ENCODE data around the gene CDKL2.
"Not testable (repeated sequence)": the region's sequence is repeated elsewhere in the genome, so short reads cannot be mapped to it uniquely, and the experiment has no call there.

CDKL2 gene

DNA sequence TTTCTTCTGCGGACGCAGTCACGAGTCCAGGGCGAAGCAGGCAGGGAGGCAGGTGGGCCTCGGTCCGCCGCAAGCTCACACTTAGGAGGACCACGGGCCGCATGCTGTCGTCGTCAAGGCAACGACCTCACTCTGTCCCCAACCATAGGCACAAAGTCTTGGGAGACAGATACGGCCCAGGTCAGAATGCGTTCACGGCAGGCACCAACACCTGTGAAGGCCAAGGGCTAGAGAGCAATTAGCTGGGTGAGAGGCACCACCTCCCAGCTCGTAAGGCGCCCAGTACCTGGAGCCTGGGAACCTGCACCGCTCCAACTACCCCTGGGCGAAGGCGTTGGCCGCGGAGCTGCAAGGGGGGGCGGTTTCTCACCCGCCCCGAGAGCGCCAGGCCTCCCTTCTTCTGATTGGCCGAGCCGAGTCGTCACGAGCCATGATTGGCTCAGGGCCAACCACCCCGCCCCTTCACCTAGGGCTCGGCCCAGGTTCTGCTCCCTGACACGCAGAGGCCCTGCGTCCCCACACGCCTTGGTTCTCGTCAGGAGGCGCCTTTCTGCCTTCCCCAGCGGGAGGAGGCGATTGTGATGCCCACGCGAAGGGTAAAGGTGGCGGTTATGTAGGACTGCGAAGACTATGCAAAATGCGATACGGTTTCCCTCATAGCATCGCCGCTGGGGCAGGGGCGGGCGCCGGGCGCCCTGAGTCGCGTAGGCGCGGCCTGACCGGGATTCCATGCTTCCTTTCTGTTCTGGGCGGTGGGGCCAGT is at the start of gene CDKL2:
Gene CDKL2, minus strand, starts transcription at position 355 of the 763 bp plus-strand sequence. CDS start 4,540 bp downstream, outside the sequence.
- DNase-seq (ENCODE audit: low spot score), result peak; percentile 78

DNA sequence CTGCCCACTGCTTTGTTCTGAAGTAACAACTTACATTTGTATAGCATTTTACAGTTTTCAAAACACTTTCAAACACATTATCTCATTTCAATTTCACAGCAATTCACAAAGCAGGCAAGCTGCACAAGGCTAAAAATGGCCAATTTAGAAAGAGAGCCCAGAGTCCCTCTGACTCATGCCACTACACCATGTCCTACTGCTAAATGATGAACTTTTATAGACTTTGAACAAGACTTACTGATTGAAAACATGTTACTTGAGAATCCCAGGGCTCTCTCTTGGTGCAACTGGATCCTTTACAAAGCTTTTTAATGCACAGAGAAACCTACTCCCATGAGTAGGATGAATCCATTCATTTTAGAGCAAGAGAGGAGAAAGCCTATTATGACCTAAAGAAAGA is 48.6 kb upstream of the CDKL2 start:
- DNase-seq (ENCODE audit: low spot score), result no peak

DNA sequence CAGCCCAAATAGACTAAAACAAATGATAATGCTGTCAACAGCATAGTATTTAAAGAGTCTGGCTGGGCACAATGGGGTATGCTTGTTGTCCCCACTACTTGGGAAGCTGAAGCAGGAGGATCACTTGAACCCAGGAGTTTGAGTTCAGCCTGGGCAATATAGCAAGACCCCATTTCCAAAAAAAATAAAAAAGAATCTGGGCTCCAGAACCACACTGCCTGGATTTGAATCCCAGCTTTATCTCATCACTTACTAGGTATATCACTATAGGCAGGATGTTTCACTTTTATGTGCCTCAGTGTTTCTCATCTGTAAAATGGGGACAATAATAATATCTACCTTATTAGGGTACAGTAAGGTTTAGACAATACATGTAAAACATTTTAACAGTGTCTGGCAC is 48.1 kb upstream of the CDKL2 start:
- DNase-seq (ENCODE audit: low spot score), result no peak

DNA sequence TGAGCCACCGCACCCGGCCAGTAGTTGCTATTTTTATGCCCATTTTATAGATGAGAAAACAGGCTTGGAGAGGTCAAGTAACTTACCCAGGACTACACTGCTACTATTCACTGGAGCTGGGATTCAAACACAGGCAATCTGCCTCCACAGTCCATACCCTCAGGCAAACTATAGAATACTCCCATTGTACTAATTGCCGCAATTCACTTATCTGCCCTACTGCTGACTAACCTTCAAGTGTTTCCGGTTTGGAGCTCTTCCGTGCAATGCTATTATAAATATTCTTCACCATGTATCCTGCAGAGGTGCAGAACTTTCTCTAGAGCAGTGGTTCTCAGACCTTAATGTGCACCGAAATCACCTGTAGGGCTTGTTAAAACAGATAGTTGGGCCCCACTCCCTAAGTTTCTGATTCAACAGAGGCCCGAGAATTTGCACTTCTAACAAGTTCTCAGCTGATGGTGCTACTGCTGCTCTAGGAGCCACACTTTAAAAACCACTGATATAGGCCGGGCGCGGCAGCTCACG is 44.7 kb upstream of the CDKL2 start:
- no peak for DNase-seq (ENCODE audit: low spot score)

DNA sequence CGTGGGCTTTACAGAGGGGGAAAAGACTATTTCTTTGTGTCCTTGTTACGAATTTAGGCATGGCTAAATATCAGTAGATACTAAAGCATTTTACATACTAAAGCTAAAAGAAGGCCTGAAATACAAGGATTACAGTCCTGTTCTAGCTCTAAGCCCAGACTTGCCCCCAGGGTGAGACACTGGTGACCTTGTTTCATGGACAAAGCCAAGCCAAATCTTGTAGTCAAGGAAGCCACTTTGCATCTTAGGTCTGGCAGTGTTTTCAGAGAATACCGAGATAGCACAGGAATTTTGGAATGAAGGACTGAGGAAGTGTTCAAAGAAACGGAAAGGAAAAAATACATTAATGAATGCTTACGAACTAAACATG is 43.6 kb upstream of the CDKL2 start:
- DNase-seq (ENCODE audit: low spot score), result peak; percentile 22

DNA sequence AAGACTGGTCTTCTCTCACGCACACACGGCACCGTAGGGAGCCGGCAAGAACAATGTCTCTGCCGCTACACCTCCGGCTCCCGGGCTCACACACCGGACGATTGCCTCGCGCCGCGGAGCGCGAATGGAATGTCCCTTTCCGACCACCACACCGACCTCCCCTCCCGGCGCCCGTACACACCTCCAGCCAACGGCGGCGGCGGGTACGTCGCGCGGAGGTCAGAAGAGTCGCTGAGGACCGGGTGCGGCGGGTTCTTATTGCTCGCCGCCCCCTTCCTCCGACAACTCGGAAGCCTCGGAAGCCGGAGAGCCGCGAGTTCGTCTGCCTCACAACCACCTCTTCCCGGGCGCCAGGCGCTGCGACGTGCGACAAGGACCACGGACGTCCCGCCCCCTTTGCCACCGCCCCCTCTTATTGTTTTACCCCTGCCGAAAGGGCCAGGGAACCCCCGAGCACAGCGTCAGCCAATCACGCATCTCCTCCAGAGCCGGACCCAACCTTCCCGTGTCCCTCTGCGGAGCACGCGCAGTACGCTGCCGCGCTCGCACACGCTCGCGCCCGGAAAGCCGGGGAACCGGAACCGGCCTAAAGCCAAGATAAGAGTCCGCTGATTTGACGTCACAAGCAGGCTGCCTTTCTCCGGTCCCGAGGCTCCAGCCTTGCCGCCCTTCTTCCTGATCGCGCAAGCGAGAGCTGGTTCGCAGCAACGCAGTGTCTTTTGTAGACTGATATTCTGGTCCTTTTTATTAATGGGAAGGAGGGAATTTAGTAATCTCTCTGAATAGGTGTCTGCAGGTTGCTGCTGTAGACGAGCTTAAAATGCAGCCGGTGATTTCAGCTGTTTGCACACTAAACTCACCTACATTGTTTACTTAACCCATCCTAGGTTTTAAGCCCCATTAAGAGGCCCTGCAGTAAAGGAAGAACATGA is 43.0 kb upstream of the CDKL2 start, which contains the start of gene G3BP2:
Gene G3BP2, minus strand, starts transcription at position 385 of the 932 bp plus-strand sequence. CDS start 11,386 bp downstream, outside the sequence.
- peak; percentile 99 for DNase-seq (ENCODE audit: low spot score)

DNA sequence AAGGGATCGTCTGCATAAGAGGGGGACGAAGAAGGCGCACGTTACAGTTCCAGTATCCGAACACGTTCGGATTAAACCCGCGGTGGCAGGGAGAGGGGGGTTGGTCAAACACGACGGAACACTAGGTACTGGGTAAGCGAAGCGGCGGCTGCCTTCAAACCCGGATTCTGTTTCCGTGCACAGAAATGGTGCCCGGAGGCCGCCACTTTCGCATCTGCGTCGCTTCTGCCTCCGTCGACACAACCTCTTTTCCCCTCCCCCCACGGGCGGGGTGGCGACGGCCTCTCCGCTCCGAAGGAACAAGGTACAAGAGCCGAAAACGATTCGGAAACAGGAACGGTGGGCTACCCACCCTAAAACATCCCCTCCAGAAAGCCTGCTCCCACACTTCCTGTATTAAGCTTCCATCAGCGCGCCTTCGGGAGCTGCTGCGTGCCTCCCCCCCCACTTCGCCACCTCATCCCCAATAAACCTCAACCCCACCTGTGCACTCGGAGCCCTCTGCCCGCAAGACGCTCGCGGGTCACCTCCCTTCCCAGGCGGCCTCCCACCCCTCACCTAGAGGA is 42.2 kb upstream of the CDKL2 start:
- peak; percentile 60 for DNase-seq (ENCODE audit: low spot score)

DNA sequence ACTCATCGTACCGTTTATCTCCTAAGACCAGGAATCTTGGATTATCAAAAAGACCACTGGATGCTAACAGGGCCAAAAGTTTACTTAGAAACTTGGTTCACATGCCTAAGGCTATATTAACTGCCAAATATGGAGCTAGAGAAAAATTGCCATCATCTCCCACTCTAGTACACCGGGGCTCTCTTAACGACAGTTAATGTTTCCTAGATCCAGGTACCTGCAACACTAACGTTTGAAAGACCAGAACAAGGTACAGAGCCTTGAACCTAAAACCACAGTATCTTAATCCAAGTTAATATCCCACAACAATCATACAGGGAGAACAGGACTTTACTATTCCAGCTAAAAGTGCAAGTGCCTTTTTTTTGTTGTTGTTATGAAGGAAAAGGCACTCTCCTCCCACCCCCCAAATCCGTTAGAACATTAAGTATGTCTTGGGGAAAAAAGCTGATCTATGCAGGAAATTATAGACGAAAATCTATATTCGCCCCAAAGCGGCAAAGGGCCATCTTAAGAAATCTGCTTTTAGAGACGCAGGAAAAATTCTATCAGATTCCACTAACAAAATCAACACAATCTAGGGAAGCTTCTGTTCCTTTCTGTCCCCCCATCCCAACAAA is 41.6 kb upstream of the CDKL2 start:
- no peak for DNase-seq (ENCODE audit: low spot score)

DNA sequence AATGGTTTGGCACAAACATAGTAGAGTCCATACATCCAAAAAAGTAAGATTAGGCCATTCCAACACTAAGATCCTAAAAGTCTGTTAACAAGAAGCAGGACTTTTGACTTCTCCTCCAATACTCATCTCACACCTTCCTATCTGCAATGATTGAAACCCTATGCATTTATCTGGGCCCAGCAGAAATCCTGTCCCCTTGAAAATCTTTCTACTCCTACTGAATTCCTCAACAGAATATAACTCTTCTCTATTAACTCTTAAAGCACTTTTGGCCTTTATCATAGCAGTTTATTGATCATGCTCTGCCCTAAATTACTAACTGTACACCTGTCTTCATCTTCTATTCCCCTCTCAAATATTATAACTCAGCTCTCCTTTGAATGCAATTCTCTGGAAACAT is 38.3 kb upstream of the CDKL2 start:
- no peak for DNase-seq (ENCODE audit: low spot score)

DNA sequence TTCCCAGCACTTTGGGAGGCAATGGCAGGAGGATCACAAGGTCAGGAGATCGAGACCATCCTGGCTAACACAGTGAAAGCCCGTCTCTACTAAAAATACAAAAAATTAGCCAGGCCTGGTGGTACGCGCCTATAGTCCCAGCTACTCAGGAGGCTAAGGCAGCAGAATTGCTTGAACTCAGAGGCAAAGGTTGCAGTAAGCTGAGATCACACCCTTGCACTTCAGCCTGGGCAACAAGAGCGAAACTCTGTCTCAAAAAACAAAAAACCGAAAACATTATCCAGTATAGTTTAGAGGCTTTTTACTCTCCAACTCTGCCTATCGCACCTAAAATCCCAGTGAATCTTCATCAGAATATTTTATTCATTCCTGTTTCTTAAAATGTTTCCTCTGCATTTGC is 37.3 kb upstream of the CDKL2 start:
- DNase-seq (ENCODE audit: low spot score), result not testable (repeated sequence)

DNA sequence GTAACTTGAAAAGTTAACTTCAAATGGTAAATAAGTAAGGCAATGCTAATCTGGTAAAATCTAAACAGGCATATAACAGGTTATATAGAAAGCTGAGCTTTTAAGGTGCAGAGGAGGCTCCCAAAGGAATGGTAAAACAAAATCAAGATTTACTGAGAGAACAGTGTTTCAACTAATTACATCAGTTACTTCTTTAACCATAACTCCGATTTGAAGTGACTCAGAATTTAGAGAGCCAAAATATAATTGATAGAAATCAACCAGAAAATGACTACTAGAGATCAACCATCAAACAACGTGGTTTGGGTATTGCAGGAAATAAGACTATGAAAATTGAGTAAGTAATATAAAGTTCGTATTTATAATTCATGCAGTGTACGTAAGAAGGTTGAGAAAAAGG is 36.0 kb upstream of the CDKL2 start:
- no peak for DNase-seq (ENCODE audit: low spot score)

DNA sequence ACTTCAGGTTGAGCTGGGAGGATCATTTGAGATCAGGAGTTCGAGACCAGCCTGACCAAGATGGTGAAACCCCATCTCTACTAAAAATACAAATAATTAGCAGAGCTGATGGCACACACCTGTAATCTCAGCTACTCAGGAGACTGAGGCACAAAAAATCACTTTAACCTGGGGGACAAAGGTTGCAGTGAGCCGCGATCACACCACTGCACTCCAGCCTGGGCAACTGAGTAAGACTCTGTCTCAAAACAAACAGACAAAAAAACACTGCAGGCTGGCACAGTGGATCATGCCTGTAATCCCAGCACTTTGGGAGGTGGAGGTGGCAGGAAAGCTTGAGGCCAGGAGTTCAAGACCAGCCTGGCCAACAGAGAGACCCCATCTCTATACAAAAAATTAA is 34.3 kb upstream of the CDKL2 start:
- not testable (repeated sequence) for DNase-seq (ENCODE audit: low spot score)

DNA sequence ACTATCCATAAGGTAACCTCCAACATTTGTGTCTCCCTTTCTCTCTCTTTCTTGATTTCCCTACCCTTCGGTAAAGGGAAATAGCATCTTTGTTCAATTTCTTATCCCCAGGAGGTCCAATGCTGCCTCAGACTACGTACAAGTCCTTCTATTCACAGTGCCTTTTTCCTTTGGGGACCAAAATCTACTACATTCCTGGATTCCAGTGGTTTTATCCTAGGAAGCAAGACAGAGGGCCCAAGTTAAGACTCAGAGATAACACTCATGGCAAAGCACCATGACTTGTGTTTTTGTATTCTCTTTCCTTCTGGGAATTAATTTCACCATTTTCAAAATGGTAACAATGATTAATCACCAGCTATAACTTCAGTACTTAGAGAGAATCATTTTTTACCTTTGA is 32.3 kb upstream of the CDKL2 start:
- no peak for DNase-seq (ENCODE audit: low spot score)

DNA sequence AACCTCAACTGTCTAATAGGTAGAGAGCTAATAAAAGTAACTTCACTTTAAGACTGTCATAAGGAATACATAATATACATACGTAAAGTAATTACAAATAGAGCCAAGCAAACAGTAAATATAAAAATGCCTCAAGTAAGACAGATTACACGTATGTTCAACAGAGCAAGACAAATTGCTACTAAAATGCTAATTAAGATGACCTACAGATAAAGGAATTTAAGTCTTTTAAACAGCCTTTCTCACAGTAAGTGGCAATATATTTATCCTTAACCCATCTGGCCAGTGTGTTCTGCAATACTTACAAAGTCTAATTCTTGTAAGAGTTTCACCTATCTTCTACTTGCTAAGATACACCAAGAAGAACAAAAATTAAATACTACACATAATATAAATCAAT is 30.2 kb upstream of the CDKL2 start:
- DNase-seq (ENCODE audit: low spot score), result no peak

DNA sequence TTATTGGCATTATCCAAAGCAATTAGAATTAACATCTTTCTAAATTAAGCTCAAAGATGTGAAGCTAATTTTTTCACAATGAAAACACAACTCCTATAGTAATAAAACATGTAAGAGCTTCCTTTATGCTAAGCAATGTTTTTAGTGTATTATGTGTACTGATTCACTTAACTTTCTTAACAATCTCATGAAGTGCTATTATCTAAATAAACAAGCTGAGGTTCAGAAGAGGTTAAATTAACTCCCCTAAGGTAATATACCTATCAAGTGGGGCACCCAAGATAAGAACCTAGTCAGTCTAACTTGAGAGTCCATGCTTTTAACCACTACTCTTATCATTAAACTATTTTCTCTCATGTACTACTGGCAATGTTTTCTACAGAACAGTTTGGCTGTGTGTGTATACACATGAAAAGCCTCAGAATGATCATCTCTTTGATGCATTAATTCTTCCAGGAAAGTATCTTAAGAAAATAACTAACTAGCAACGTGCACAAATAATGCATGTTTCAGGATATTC is 29.2 kb upstream of the CDKL2 start:
- no peak for DNase-seq (ENCODE audit: low spot score)

DNA sequence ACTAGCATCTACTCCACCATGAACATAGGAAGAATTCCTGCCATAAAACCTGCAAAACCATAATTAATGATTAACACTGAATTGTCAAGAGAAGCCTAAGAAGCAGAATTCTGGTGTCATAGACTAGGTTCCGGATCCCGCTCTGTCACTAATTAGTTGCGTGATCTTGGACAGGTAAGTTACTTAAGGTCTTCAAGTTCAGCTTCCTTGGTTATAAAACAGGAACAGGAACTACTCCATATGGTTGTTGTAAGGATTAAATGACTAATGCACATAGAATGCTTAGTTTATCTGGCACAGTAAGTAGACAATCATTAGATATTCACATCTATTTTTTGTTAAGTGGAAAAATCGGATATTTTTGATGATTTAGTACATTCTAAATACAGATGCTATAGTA is 28.5 kb upstream of the CDKL2 start:
- DNase-seq (ENCODE audit: low spot score), result no peak

DNA sequence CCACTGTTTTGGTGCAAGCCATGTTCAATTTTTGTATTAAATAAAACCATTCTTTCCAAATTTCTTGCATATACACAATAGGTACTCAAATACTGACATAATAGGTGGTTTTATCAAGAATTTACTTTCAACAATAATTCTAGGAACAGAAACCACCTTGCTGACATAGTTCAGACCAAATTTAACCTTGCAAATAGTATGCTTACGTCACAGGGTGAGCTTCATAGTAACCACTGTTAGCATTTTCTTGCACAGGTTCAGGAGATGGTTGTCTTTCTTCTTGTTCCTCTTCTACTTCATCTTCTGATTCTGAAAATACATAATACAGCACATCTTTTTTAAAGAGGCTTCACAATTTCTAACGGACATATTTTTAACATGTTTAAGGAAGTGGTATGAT is 25.2 kb upstream of the CDKL2 start:
- no peak for DNase-seq (ENCODE audit: low spot score)

DNA sequence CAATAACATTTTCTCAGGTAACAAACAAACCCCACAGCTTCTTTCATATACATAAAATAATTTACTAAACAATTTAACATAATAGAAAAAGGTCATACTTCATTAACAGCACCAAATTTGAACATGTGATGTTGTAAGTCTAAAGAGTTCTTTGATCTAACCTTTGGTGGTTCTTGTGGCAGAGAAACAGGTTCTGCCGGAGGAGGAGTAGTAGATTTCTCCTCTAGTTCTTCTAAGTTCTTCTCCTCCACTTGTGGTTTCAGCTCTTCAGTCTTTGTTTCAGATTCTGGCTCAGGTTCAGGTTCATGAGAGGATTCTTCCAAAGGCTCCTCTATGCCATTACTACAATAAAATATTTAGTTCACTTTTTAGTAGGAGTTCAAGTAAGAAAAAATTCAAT is 24.6 kb upstream of the CDKL2 start:
- no peak for DNase-seq (ENCODE audit: low spot score)

DNA sequence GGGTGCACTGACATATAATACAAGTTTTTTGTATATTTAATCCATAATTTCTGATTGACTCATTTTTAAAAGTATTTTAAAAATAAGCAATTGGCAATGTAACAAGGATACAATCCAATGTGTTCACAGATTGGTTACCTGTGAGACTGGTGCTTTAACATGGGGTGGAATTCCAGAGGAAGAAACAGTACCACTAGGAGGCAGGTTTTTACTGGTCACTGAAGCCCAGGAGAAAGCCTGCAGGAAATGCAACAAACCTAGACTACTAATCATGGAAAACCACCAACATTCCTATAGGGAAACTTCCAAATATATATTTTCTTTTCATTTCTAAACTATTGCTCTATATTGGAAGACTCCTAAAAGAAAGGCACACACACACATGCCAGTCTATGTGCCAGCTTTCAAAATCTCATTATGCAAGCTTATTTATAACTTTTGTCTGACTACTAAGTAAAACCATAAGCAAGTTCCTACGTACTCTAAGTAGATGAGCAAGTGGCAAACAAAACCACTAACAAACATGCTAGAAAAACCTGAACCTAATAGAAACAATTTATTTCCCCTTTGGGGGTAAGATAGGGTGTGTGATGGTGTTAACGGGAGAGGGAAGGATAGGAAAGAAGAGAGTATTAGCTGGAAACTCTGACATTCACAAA is 23.6 kb upstream of the CDKL2 start:
- DNase-seq (ENCODE audit: low spot score), result no peak

DNA sequence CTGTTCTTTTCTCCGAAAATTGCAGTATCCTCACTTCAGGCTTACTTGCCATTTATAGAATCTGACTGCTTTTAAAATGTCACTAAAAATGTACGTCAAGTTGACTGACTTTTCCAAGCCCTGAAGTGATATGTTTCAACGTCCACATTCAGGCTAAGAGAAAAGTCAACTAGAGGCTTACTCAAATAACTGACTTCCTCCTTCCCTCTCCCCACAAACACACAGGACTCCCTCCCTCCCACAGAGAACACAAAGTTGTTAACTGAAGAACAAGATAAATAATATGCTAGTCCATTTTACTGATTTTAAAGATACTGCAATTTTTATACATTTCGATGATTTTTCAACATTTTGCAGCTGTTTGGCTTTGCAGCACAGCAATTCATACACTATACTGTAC is 13.8 kb upstream of the CDKL2 start:
- DNase-seq (ENCODE audit: low spot score), result peak; percentile 28

DNA sequence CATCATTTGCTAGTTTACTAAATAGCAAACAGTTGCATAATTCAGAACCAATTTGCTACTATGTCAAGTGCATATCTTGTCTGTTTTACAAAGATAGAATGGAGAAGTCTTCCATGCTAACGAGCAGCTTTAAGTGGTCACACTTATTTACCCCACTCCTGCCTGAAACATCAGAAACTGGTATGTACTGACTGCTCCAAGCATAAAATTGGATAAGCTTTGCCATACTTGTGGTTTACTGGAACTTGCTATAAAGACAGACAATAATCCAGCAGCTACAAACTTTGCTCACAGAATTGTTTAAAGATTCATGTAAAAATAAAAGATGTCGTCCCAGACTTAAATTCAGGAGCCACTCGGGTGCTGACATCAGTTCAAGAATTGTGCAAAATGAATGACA is 13.3 kb upstream of the CDKL2 start:
- DNase-seq (ENCODE audit: low spot score), result no peak

All from putamen (tissue), 1 donor.